Naive thymus-derived CD4-positive, alpha-beta T cell (primary cell): ENCODE results near the gene BNIP5. TPM values are rescaled to one million over a fixed set of nuclear protein-coding genes. Genes with fewer than 3 reads are reported as not detected.

Source experiments
- polyA plus RNA-seq, 2 donors: library from polyadenylated mRNA; unstranded; fragments of 300-500 nt; fragmentation: Illumina TruSeq; gene quantifications; one replicate each; pipeline ENCODE4 v1.2.3, GENCODE V29; 2021
- total RNA-seq, 6 experiments: library from RNA in 5 of 6; stranded (reverse) in 5 of 6; gene quantifications; 1 replicate in 5 of 6; 2 replicates in 1 of 6; pipeline ENCODE4 v1.2.3 and lab custom pipeline; 2021 to 2026

The BNIP5 gene
- total and polyA plus RNA-seq, 7 experiments from 2014 or later = 0.05 TPM; not detected in 6

Other genes with a start within 250 kb of the BNIP5 start
- 10 to 100 TPM; 27.0 to 53.1 (median 33.7) TPM for gene MAPK13, start 206.4 kb downstream of the BNIP5 start, total RNA-seq
- gene MAPK13, start 206.4 kb downstream of the BNIP5 start, polyA plus RNA-seq = 10 to 100 TPM; 34.2 to 51.4 TPM
- gene BRPF3, start 140.1 kb downstream of the BNIP5 start, total RNA-seq = 10 to 100 TPM; 27.5 to 40.0 (median 35.2) TPM
- gene BRPF3, start 140.1 kb downstream of the BNIP5 start, polyA plus RNA-seq = 1 to 10 TPM; 5.1 to 9.0 TPM
- gene PNPLA1, start 66.8 kb downstream of the BNIP5 start, total RNA-seq = 1 to 10 TPM in 1 of 5 experiments, under 1 TPM in 1, not detected in 3; 0.66 to 2.0 TPM
- not detected for gene PNPLA1, start 66.8 kb downstream of the BNIP5 start, polyA plus RNA-seq
- 10 to 100 TPM in 1 of 5 experiments, under 1 TPM in 2, not detected in 2; 0.32 to 12.5 (median 0.40) TPM for gene ETV7, start 50.8 kb upstream of the BNIP5 start, total RNA-seq
- 1 to 10 TPM in 1 of 2 donors, under 1 TPM in 1; 0.79 to 1.1 TPM for gene ETV7, start 50.8 kb upstream of the BNIP5 start, polyA plus RNA-seq
- gene PXT1, start 106.0 kb upstream of the BNIP5 start, total RNA-seq = under 1 TPM; 0.15 to 0.64 (median 0.32) TPM
- not detected for gene PXT1, start 106.0 kb upstream of the BNIP5 start, polyA plus RNA-seq
- 10 to 100 TPM; 33.0 to 55.8 (median 33.2) TPM for gene KCTD20, start 106.1 kb upstream of the BNIP5 start, total RNA-seq
- 10 to 100 TPM; 27.7 to 29.8 TPM for gene KCTD20, start 106.1 kb upstream of the BNIP5 start, polyA plus RNA-seq
- gene STK38, start 210.6 kb upstream of the BNIP5 start, total RNA-seq = 100 to 1,000 TPM in 2 of 5 experiments, 10 to 100 TPM in 3; 68.5 to 193 (median 95.0) TPM
- 100 to 1,000 TPM in 1 of 2 donors, 10 to 100 TPM in 1; 56.6 to 123 TPM for gene STK38, start 210.6 kb upstream of the BNIP5 start, polyA plus RNA-seq